Smooth muscle cell (in vitro differentiated cells): Measurements from ENCODE around the gene CELF1. TPM values are rescaled to one million over a fixed set of nuclear protein-coding genes. Genes with fewer than 3 reads are reported as not detected.
A peak's percentile ranks its signal among the peaks of the same experiment; 100 is the strongest.

Experiments
- DNase-seq: peaks from one replicate; lab custom pipeline; 2025; ENCODE audit not compliant: unreplicated experiment; lab: John Stamatoyannopoulos, UW
- H2AFZ ChIP-seq: fragments of 200-600 bp; sonication (generic); 2 replicates; pipeline ENCODE4 v1.6.0; 2016; ENCODE audit warnings: antibody characterized with exemption, low read depth, mild to moderate bottlenecking
- H3F3A ChIP-seq: fragments of 200-600 bp; sonication (generic); 2 replicates; pipeline ENCODE4 v1.6.0; 2017; ENCODE audit warnings: antibody characterized with exemption, low read depth
- H3K27ac ChIP-seq: fragments of 200-600 bp; sonication (generic); 2 replicates; pipeline ENCODE4 v1.5.1; 2016; ENCODE audit warnings: low read depth, mild to moderate bottlenecking
- H3K27me3 ChIP-seq: fragments of 200-600 bp; sonication (generic); 2 replicates; pipeline ENCODE4 v1.6.1; 2016; ENCODE audit warnings: low read depth, mild to moderate bottlenecking
- H3K36me3 ChIP-seq: fragments of 200-600 bp; sonication (generic); 2 replicates; pipeline ENCODE4 v1.5.1; 2016; ENCODE audit warnings: low read depth
- H3K4me1 ChIP-seq: fragments of 200-600 bp; sonication (generic); 2 replicates; pipeline ENCODE4 v1.5.1; 2016; ENCODE audit warnings: low read depth
- H3K4me2 ChIP-seq: fragments of 200-600 bp; sonication (generic); 2 replicates; pipeline ENCODE4 v1.6.0; 2016; ENCODE audit warnings: mild to moderate bottlenecking
- H3K4me3 ChIP-seq: fragments of 200-600 bp; sonication (generic); 2 replicates; pipeline ENCODE4 v1.5.1; 2016; ENCODE audit warnings: mild to moderate bottlenecking
- H3K79me2 ChIP-seq: fragments of 200-600 bp; sonication (generic); 2 replicates; pipeline ENCODE4 v1.6.0; 2016; ENCODE audit warnings: low read depth, mild to moderate bottlenecking
- H3K9ac ChIP-seq: fragments of 200-600 bp; sonication (generic); 2 replicates; pipeline ENCODE4 v1.6.0; 2016; ENCODE audit warnings: low read depth
- H3K9me3 ChIP-seq: fragments of 200-600 bp; sonication (generic); replicated peaks from 2 replicates; pipeline ENCODE4 v1.5.1; 2016; ENCODE audit warnings: low read depth
- H4K20me1 ChIP-seq: fragments of 200-600 bp; sonication (generic); 2 replicates; pipeline ENCODE4 v1.6.0; 2016; ENCODE audit warnings: low read depth
- WGBS: methylation state at CpG from one replicate; pipeline ENCODE4 v1.1.7; 2016; ENCODE audit warnings: low lambda C conversion rate; 5-methylcytosine and 5-hydroxymethylcytosine counted together
- polyA plus RNA-seq: library from polyadenylated mRNA; unstranded; fragments of >200 nt; fragmentation: Nextera tagmentation; extraction: Ambion mirVana; gene quantifications from 2 replicates; pipeline ENCODE4 v1.2.1, GENCODE V29; 2016
- total RNA-seq: library from RNA; depleted of rRNA; stranded (reverse); fragments of >200 nt; gene quantifications from 2 replicates; pipeline ENCODE4 v1.2.3, GENCODE V29; 2014
- TF ChIP-seq, protein P1 (sequence below): fragments of 200-600 bp; sonication (generic); IDR thresholded peaks from 2 replicates; pipeline ENCODE4 v1.5.1; 2017; ENCODE audit warnings: borderline replicate concordance, mild to moderate bottlenecking, antibody characterized with exemption; ENCODE audit not compliant: insufficient read depth, poor library complexity, severe bottlenecking

Gene CELF1
- total and polyA plus RNA-seq, 2 experiments from 2014 or later = 42.5 to 64.8 TPM

DNA sequence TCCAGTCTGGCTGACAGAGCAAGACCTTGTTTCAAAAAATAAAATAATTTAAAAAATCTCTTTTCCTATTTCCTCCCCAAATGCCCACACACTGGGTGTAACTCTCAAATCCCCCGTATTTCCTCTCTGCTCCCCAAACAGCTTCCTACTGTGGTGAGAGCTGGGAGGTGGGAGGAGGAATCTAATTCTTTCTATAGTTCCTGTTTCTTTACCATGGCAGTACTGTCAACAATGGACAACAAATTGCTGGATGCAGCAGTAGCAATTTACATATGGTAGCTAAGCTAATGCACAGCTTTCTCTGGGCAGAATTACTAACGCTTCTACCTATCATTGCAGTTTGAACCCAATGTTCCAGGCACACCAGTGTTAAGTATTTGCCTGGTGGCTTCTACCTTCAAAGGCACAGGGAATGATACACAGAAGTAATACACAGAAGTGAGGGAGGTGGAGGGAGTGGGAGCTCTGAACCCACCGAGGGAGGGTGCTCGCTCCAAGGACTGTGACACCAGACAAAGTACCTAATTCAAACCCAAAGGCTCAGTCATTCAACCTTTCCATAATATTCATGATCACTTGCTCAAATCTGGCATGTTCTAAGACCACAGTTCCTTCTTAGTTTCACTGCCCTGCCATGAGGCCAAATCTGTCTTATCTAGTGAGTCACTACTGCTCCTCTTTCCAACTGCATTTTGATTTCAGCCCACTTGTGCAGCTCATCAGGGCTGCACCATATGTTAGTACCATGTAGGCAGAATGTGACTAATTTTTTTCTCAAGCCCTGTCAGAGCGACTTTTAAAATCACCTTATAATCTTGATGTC is 37.9 kb downstream of the CELF1 start:
- peaks cover 38% of the 10 kb centered on the region for H3K4me1 ChIP-seq

DNA sequence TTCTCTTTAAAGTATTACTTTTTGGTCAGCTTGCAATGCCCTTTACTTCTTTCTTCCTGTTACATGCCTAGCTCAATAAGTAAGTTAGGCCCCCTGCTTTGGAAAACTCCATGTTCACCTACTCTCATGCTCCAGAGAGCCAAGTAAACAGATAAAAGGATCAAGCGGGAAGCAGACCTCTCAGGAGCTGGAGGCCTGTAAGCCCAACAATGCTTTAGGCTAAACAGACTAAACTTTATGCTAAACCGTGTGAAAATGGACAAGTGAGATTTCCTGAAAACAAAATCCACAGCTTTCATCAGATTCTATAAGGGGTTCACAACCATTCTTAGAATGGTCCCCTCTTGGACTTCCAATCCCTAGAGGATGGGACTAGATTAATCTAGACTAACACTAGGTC is 40.2 kb downstream of the CELF1 start:
- Histone ChIP-seq H4K20me1 (peaks cover 66% of the 10 kb centered on the region), H3K9me3 (no peaks in the 10 kb centered on the region), H3K36me3 (no peaks in the 10 kb centered on the region), H3K9ac (peak overlapping the region; percentile 68), H3K27me3 (no peaks in the 10 kb centered on the region), H3K4me1 (peaks cover 53% of the 10 kb centered on the region), H3K4me2 (peak overlapping the region; percentile 71), H3K4me3 (no peak overlapping the region), H2AFZ (no peak overlapping the region), H3F3A (peaks cover 27% of the 10 kb centered on the region), H3K79me2 (peaks cover 91% of the 10 kb centered on the region), H3K27ac (peak overlapping the region; percentile 92)
- 11% methylated on average over 2 of the region's 2 CpGs for WGBS
- TF ChIP-seq, protein P1, sequence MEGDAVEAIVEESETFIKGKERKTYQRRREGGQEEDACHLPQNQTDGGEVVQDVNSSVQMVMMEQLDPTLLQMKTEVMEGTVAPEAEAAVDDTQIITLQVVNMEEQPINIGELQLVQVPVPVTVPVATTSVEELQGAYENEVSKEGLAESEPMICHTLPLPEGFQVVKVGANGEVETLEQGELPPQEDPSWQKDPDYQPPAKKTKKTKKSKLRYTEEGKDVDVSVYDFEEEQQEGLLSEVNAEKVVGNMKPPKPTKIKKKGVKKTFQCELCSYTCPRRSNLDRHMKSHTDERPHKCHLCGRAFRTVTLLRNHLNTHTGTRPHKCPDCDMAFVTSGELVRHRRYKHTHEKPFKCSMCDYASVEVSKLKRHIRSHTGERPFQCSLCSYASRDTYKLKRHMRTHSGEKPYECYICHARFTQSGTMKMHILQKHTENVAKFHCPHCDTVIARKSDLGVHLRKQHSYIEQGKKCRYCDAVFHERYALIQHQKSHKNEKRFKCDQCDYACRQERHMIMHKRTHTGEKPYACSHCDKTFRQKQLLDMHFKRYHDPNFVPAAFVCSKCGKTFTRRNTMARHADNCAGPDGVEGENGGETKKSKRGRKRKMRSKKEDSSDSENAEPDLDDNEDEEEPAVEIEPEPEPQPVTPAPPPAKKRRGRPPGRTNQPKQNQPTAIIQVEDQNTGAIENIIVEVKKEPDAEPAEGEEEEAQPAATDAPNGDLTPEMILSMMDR = no peak
- DNase-seq = no peak

More for the DNA sequence above, 37.9 kb downstream of the CELF1 start:
- 59% methylated on average over 5 of the region's 5 CpGs for WGBS
- no peak for DNase-seq
- H3K9me3 ChIP-seq = no peaks in the 10 kb centered on the region
- no peak overlapping the region for H2AFZ ChIP-seq
- TF ChIP-seq, protein P1 = no peak
- H4K20me1 ChIP-seq = peaks cover 66% of the 10 kb centered on the region
- H3K4me2 ChIP-seq = peak overlapping the region; percentile 74
- H3K79me2 ChIP-seq = peaks cover 91% of the 10 kb centered on the region
- no peak overlapping the region for H3K4me3 ChIP-seq
- peak overlapping the region; percentile 70 for H3K9ac ChIP-seq
- H3F3A ChIP-seq = peaks cover 27% of the 10 kb centered on the region
- H3K27ac ChIP-seq = peak overlapping the region; percentile 92
- H3K36me3 ChIP-seq = no peaks in the 10 kb centered on the region
- H3K27me3 ChIP-seq = no peaks in the 10 kb centered on the region

DNA sequence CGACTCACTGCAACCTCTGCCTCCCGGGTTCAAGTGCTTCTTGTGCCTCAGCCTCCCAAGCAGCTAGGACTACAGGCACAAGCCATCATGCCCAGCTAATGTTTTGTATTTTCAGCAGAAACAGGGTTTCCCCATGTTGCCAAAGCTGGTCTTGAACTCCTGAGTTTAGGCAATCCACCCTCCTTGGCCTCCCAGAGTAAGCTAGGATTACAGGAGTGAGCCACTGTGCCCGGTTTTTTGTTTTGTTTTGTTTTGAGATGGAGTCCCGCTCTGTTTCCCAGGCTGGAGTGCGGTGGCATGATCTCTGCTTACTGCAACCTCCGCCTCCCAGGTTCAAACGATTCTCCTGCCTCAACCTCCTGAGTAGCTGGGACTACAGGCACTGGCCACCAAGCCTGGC is 41.0 kb downstream of the CELF1 start:
- Histone ChIP-seq H3K36me3 (no peaks in the 10 kb centered on the region), H2AFZ (no peak overlapping the region), H3K9me3 (no peaks in the 10 kb centered on the region), H3K4me3 (no peak overlapping the region), H3K4me1 (peaks cover 56% of the 10 kb centered on the region), H3K27ac (peak overlapping the region; percentile 92), H3K9ac (peak overlapping the region; percentile 41), H4K20me1 (peaks cover 66% of the 10 kb centered on the region), H3F3A (peaks cover 32% of the 10 kb centered on the region), H3K27me3 (no peaks in the 10 kb centered on the region), H3K79me2 (peaks cover 91% of the 10 kb centered on the region), H3K4me2 (peak overlapping the region; percentile 6)
- DNase-seq = no peak
- TF ChIP-seq, protein P1 = no peak
- 83% methylated on average over 7 of the region's 7 CpGs for WGBS
